Stomach (tissue), 4 donors: ENCODE results near the gene RFX4.

Experiments
- EP300 ChIP-seq: sonication (generic); formaldehyde crosslinking; IDR thresholded peaks from one replicate; pipeline ENCODE4 v1.6.1; 2017; ENCODE audit warnings: antibody characterized with exemption
- POLR2AphosphoS5 ChIP-seq, 3 donors: sonication (generic); formaldehyde crosslinking; IDR thresholded peaks; one replicate each; pipeline ENCODE4 v1.6.1; 2016; ENCODE audit warnings: antibody characterized with exemption in 3 of 3
- TF ChIP-seq, protein P1 (sequence below), 7 experiments: fragments of 450-650 bp in 4 of 7; fragments of 200-600 bp in 3 of 7; sonication (generic) in 3 of 7; IDR thresholded peaks; one replicate each; pipeline ENCODE4 v1.5.1; 2016 to 2019; ENCODE audit warnings: antibody characterized with exemption in 7 of 7, control low read depth in 2 of 7, mild to moderate bottlenecking in 1 of 7

DNA sequence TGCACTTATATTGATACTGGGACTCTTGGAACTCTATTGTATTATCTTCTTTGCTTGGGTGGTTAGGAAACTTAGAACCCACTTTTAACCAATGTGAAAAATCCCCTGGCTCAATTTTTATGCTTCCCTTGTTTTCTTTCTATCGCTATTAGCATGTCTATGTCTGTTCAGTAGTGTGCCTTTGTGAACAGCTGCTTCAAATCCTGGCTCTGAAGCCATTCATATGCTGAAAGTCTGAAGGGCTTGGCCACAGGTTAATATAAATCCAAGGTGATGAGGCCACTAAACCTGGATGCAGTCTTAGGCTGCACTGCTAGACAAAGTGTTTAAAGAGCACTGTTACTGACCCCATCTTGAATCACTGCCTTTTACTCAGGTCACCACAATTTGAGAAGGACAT is 96.8 kb downstream of the RFX4 start:
- TF ChIP-seq, protein P1, sequence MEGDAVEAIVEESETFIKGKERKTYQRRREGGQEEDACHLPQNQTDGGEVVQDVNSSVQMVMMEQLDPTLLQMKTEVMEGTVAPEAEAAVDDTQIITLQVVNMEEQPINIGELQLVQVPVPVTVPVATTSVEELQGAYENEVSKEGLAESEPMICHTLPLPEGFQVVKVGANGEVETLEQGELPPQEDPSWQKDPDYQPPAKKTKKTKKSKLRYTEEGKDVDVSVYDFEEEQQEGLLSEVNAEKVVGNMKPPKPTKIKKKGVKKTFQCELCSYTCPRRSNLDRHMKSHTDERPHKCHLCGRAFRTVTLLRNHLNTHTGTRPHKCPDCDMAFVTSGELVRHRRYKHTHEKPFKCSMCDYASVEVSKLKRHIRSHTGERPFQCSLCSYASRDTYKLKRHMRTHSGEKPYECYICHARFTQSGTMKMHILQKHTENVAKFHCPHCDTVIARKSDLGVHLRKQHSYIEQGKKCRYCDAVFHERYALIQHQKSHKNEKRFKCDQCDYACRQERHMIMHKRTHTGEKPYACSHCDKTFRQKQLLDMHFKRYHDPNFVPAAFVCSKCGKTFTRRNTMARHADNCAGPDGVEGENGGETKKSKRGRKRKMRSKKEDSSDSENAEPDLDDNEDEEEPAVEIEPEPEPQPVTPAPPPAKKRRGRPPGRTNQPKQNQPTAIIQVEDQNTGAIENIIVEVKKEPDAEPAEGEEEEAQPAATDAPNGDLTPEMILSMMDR (IDR thresholded peaks at IDR 0.05) = no peak
- TF ChIP-seq EP300 = no peak
- no peak for TF ChIP-seq POLR2AphosphoS5 (IDR thresholded peaks at IDR 0.05)
